Osteocyte (in vitro differentiated cells): ENCODE measurements around the gene CLRN3. TPM values are rescaled to one million over a fixed set of nuclear protein-coding genes. Genes with fewer than 3 reads are reported as not detected.

Experiments used
- DNase-seq: peaks from one replicate; pipeline ENCODE4 v3.0.0; 2021; ENCODE audit warnings: mixed read lengths; ENCODE audit not compliant: unreplicated experiment; ENCODE audit errors: extremely low spot score
- H3K27ac Mint-ChIP-seq: one replicate; pipeline ENCODE4 v1.8.0; 2021; ENCODE audit warnings: mild to moderate bottlenecking, mixed read lengths; ENCODE audit not compliant: unreplicated experiment
- H3K27me3 Mint-ChIP-seq: one replicate; pipeline ENCODE4 v1.8.0; 2021; ENCODE audit warnings: mixed read lengths; ENCODE audit not compliant: unreplicated experiment
- H3K36me3 Mint-ChIP-seq: one replicate; pipeline ENCODE4 v1.8.0; 2021; ENCODE audit warnings: mixed read lengths; ENCODE audit not compliant: unreplicated experiment
- H3K4me1 Mint-ChIP-seq: one replicate; pipeline ENCODE4 v1.8.0; 2021; ENCODE audit warnings: mixed read lengths; ENCODE audit not compliant: unreplicated experiment
- H3K4me3 Mint-ChIP-seq: one replicate; pipeline ENCODE4 v1.8.0; 2021; ENCODE audit warnings: mild to moderate bottlenecking, moderate library complexity, mixed read lengths; ENCODE audit not compliant: unreplicated experiment
- H3K9me3 Mint-ChIP-seq: one replicate; pipeline ENCODE4 v1.8.0; 2021; ENCODE audit warnings: mixed read lengths; ENCODE audit not compliant: unreplicated experiment
- total RNA-seq: library from RNA; stranded (reverse); gene quantifications from 2 replicates; pipeline ENCODE4 v1.2.1, GENCODE V29; 2021
- TF ChIP-seq, protein P1 (sequence below): fragments of 200-600 bp; sonication (generic); IDR thresholded peaks from 2 replicates; pipeline ENCODE4 v1.5.0; 2021; ENCODE audit warnings: antibody characterized with exemption, mild to moderate bottlenecking, moderate library complexity

Gene CLRN3
- total RNA-seq, 1 donor from 2014 or later = not detected

DNA sequence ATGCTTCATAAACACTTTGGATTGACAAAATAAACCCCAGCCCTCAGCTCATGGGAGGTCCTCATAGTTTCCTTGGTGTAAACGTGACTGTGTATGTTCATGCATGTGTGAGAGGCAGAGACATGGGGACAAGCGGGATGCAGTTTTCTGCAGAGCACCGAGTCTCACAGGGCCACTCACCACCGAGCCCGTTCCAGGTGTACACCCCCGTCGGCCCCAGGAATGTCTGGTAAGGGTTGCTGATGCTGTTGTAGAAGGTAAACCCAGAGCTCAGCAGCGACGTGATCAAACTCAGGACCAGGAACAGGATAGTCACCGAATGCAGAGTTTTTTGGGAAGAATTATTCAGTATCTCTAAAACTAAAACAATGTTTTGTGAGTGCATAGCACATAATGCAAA lies 9.2 kb downstream of the CLRN3 start:
- TF ChIP-seq, protein P1, sequence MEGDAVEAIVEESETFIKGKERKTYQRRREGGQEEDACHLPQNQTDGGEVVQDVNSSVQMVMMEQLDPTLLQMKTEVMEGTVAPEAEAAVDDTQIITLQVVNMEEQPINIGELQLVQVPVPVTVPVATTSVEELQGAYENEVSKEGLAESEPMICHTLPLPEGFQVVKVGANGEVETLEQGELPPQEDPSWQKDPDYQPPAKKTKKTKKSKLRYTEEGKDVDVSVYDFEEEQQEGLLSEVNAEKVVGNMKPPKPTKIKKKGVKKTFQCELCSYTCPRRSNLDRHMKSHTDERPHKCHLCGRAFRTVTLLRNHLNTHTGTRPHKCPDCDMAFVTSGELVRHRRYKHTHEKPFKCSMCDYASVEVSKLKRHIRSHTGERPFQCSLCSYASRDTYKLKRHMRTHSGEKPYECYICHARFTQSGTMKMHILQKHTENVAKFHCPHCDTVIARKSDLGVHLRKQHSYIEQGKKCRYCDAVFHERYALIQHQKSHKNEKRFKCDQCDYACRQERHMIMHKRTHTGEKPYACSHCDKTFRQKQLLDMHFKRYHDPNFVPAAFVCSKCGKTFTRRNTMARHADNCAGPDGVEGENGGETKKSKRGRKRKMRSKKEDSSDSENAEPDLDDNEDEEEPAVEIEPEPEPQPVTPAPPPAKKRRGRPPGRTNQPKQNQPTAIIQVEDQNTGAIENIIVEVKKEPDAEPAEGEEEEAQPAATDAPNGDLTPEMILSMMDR = no peak
- peaks cover under 1% of the 10 kb centered on the region for H3K27me3 Mint-ChIP-seq
- H3K4me3 Mint-ChIP-seq = no peak overlapping the region
- H3K9me3 Mint-ChIP-seq = no peaks in the 10 kb centered on the region
- H3K4me1 Mint-ChIP-seq = no peaks in the 10 kb centered on the region
- peak; percentile 74 for DNase-seq
- no peak overlapping the region for H3K27ac Mint-ChIP-seq
- no peaks in the 10 kb centered on the region for H3K36me3 Mint-ChIP-seq

- no peaks in the 10 kb centered on the region for H3K4me1 Mint-ChIP-seq
- no peak overlapping the region for H3K27ac Mint-ChIP-seq
- peaks cover 2% of the 10 kb centered on the region for H3K27me3 Mint-ChIP-seq
- H3K9me3 Mint-ChIP-seq = no peaks in the 10 kb centered on the region
- TF ChIP-seq, protein P1 = no peak
- H3K4me3 Mint-ChIP-seq = no peak overlapping the region
- DNase-seq = peak; percentile 54
- no peaks in the 10 kb centered on the region for H3K36me3 Mint-ChIP-seq
Observed at GRCh38 chr10:127882801-127883459, 9.8 kb downstream of the CLRN3 start.

DNA sequence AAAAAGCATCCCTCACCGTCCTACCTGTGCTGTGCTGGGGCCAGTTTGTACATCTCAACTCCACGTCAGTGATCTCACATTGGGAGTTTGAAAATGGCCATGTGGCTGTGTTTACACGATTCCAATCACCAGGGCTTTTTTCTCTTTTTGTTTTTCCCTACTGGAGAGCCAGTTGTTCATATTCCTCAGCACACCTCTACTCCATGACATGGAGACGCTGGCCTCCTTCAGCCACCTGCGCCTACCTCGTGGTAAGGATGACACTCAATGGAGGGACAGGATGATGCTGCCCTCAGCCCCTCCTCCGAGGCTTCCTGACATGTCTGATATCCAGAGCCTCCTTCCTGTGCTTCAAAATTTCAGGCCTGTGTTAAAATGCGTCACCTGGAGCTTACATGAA lies 10.3 kb downstream of the CLRN3 start:
- no peaks in the 10 kb centered on the region for H3K36me3 Mint-ChIP-seq
- TF ChIP-seq, protein P1 = no peak
- H3K4me1 Mint-ChIP-seq = no peaks in the 10 kb centered on the region
- peaks cover 2% of the 10 kb centered on the region for H3K27me3 Mint-ChIP-seq
- H3K4me3 Mint-ChIP-seq = no peak overlapping the region
- no peak overlapping the region for H3K27ac Mint-ChIP-seq
- H3K9me3 Mint-ChIP-seq = no peaks in the 10 kb centered on the region
- DNase-seq = peak; percentile 48

DNA sequence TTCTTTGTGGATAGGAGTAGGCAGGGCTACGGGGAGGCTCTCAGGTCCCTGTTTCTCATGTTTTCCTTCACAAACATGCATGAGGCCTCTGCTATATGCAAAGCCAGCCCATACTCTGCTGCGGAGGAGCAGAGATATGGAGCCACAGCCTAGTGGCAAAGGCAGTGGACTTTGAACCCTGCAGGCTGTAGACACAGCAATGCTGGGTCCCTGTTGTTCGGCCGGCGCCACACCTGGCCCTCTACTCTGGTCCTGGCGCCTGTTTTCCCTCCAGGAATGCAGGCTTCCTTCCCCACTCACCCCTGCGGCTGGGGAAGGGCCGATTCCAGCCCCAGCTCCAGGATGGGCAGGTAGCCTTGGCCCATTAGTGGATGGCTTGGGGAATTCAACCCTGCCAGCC lies 11.5 kb downstream of the CLRN3 start:
- Mint-ChIP-seq H3K4me1 (no peaks in the 10 kb centered on the region), H3K36me3 (no peaks in the 10 kb centered on the region), H3K9me3 (no peaks in the 10 kb centered on the region), H3K27ac (no peak overlapping the region), H3K4me3 (no peak overlapping the region), H3K27me3 (peaks cover 2% of the 10 kb centered on the region)
- TF ChIP-seq, protein P1 = no peak
- peak; percentile 78 for DNase-seq

DNA sequence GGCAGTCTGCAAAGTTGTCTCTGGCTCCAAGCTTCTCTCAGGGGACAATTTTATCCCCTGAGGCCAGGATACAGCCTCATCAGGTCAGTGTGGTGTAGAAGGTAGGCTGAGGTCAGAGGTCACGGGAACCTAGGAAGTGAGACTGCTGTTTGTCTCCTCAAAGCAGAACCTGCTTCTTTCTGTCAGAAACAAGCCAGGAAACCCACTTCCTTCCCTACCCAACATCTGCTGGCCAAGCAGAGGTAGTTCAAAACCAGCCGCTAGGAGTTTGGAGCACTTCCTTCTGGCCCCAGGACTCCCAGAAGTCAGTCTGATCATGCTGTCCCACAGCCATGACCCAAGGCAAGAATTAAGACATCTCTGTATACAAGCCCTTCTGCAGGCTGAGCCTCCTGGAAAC lies 12.2 kb downstream of the CLRN3 start:
- Mint-ChIP-seq H3K27ac (no peak overlapping the region), H3K36me3 (no peaks in the 10 kb centered on the region), H3K27me3 (peaks cover 3% of the 10 kb centered on the region), H3K4me3 (no peak overlapping the region), H3K4me1 (no peaks in the 10 kb centered on the region), H3K9me3 (no peaks in the 10 kb centered on the region)
- TF ChIP-seq, protein P1 = no peak
- peak; percentile 65 for DNase-seq
